Body of pancreas (tissue), 4 donors: ENCODE results near the gene CLCN5.

Experiments
- POLR2A ChIP-seq, 3 donors: fragments of 450-650 bp; IDR thresholded peaks; one replicate each; pipeline ENCODE4 v1.6.1; 2016; ENCODE audit warnings: antibody characterized with exemption in 3 of 3, mild to moderate bottlenecking in 2 of 3
- TF ChIP-seq, protein P1 (sequence below), 7 experiments: fragments of 450-650 bp in 4 of 7; fragments of 200-600 bp in 3 of 7; sonication (generic) in 3 of 7; IDR thresholded peaks; one replicate each; pipeline ENCODE4 v1.5.1; 2016 to 2019; ENCODE audit warnings: antibody characterized with exemption in 7 of 7

DNA sequence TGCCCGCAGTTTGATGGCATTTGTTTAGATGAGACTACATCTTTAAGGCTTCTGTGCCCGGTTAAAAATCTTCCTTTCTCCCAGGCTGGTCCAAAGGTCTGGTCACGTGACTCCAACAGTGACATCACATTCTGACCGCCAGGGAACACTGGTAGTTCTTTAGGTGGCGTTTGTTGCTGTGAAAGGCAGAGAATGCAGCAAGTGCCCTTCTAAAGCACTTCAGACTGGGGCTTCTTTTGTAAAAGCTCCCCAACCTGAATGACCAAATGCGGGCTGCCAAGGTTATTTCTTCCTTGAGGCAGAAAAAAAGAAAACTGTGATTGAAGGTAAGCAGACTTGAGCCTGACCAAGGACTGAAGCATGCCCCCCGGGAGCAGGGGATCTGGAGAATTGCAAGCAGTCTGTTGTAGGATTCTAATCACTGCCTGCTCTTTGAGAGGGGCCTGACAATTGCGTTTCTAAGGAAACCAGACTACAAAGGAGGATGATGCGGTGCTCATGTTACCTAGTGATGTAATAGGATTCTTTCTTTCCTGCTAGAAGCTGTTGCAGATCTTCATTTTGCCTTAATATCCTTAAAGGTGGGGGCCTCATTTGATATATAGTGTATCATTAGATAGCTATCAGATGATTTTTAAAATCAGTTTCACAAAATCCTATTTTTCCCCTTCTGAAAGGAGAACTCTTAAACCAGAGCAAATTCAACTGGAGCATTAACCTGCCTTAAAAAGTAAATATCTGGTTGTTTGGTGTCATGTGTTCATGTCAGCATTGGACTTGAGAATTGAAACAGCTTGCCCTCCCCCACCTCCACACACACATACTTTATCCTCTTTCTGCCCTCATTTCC lies 145.3 kb downstream of the CLCN5 start:
- TF ChIP-seq, protein P1, sequence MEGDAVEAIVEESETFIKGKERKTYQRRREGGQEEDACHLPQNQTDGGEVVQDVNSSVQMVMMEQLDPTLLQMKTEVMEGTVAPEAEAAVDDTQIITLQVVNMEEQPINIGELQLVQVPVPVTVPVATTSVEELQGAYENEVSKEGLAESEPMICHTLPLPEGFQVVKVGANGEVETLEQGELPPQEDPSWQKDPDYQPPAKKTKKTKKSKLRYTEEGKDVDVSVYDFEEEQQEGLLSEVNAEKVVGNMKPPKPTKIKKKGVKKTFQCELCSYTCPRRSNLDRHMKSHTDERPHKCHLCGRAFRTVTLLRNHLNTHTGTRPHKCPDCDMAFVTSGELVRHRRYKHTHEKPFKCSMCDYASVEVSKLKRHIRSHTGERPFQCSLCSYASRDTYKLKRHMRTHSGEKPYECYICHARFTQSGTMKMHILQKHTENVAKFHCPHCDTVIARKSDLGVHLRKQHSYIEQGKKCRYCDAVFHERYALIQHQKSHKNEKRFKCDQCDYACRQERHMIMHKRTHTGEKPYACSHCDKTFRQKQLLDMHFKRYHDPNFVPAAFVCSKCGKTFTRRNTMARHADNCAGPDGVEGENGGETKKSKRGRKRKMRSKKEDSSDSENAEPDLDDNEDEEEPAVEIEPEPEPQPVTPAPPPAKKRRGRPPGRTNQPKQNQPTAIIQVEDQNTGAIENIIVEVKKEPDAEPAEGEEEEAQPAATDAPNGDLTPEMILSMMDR (IDR thresholded peaks at IDR 0.05) = peak in 2 of 7 experiments; percentile 8 to 15
- TF ChIP-seq POLR2A (IDR thresholded peaks at IDR 0.05) = no peak
